ENCODE measurements around the gene SYPL2. TPM values are rescaled to one million over a fixed set of nuclear protein-coding genes. Genes with fewer than 3 reads are reported as not detected.
A peak's percentile ranks its signal among the peaks of the same experiment; 100 is the strongest.

Gene SYPL2
- total RNA-seq, 1 donor from 2014 or later = 38.6 TPM

DNA sequence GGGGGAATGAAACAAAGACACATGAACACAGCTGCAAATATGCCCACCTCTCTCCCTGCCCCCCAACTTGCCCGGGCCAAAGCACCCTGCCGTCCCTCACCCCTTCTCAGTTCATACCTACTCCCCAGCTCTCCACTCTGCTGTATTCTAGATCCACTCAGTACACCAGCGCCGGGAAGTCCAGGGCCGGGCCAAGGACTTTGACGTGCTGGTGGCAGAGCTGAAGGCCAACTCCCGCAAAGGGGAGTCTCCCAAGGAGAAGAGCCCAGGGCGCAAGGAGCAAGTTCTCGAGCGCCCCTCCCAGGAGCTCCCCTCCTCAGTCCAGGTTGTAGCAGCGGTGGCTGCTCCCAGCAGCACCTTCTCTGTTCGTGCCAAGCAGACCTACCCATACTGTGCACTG is 22.4 kb downstream of the SYPL2 start:
- Histone ChIP-seq H3K36me3 (ENCODE audit: control insufficient read depth in 3 of 3, insufficient read depth in 3 of 3, low read length in 3 of 3) (peaks cover 54 to 56% (median 55%) of the 10 kb centered on the region in 3 donors), H3K27ac (ENCODE audit: low read depth, low read length) (no peak overlapping the region), H3K9me3 (ENCODE audit: control insufficient read depth in 3 of 3, low read length in 3 of 3) (no peaks in the 10 kb centered on the region), H3K9ac (ENCODE audit: low read depth in 1 of 3, low read length in 3 of 3) (no peak overlapping the region), H3K4me3 (ENCODE audit: low read length in 3 of 3) (no peak overlapping the region), H3K4me1 (ENCODE audit: control insufficient read depth in 3 of 3, insufficient read depth in 3 of 3, low read length in 3 of 3) (peaks cover 28 to 55% (median 29%) of the 10 kb centered on the region in 3 donors), H3K27me3 (ENCODE audit: control insufficient read depth in 3 of 3, insufficient read depth in 3 of 3, low read length in 3 of 3) (no peaks in the 10 kb centered on the region)

GRCh38 chr1:109490029-109490933 is 23.9 kb downstream of the SYPL2 start:
- Histone ChIP-seq H3K36me3 (ENCODE audit: control insufficient read depth in 3 of 3, insufficient read depth in 3 of 3, low read length in 3 of 3) (peaks cover 54 to 59% (median 55%) of the 10 kb centered on the region in 3 donors), H3K27ac (ENCODE audit: low read depth, low read length) (no peak overlapping the region), H3K9ac (ENCODE audit: low read depth in 1 of 3, low read length in 3 of 3) (peak overlapping the region in 2 of 3 donors; percentile 2 to 33)

GRCh38 chr1:109490934-109491302 is 24.6 kb downstream of the SYPL2 start:
- H3K9ac ChIP-seq (ENCODE audit: low read depth in 1 of 3, low read length in 3 of 3) = peak overlapping the region in 2 of 3 donors; percentile 2 to 33
- H3K9me3 ChIP-seq (ENCODE audit: control insufficient read depth in 3 of 3, low read length in 3 of 3) = no peaks in the 10 kb centered on the region
- H3K4me3 ChIP-seq (ENCODE audit: low read length in 3 of 3) = no peak overlapping the region
- no peak overlapping the region for H3K27ac ChIP-seq (ENCODE audit: low read depth, low read length)
- H3K4me1 ChIP-seq (ENCODE audit: control insufficient read depth in 3 of 3, insufficient read depth in 3 of 3, low read length in 3 of 3) = peaks cover 28 to 53% (median 32%) of the 10 kb centered on the region in 3 donors
- H3K36me3 ChIP-seq (ENCODE audit: control insufficient read depth in 3 of 3, insufficient read depth in 3 of 3, low read length in 3 of 3) = peaks cover 57 to 64% (median 60%) of the 10 kb centered on the region in 3 donors
- H3K27me3 ChIP-seq (ENCODE audit: control insufficient read depth in 3 of 3, insufficient read depth in 3 of 3, low read length in 3 of 3) = no peaks in the 10 kb centered on the region

More at GRCh38 chr1:109490029-109490933, 23.9 kb downstream of the SYPL2 start:
- no peak overlapping the region for H3K4me3 ChIP-seq (ENCODE audit: low read length in 3 of 3)
- H3K27me3 ChIP-seq (ENCODE audit: control insufficient read depth in 3 of 3, insufficient read depth in 3 of 3, low read length in 3 of 3) = no peaks in the 10 kb centered on the region
- H3K4me1 ChIP-seq (ENCODE audit: control insufficient read depth in 3 of 3, insufficient read depth in 3 of 3, low read length in 3 of 3) = peaks cover 28 to 57% (median 32%) of the 10 kb centered on the region in 3 donors
- H3K9me3 ChIP-seq (ENCODE audit: control insufficient read depth in 3 of 3, low read length in 3 of 3) = no peaks in the 10 kb centered on the region

DNA sequence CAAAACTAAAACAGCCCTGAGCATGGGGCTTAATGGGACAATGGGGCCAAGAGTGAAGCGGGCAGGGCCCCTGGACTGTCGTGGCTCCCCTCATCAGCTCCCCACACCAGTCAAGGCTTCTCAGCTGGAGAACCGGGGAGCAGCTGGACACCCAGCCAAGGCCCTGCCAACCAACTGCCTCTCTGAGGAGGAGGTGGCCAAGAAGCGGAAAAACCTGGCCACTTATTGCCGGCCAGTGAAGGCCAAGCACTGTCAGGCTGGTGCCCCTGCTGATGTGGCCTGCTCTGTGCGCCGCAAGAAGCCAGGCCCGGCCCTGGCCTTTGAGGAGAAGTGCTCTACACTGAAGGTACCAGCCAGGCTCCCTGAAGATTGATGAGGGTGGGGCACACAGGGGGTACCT is 25.0 kb downstream of the SYPL2 start:
- H3K9me3 ChIP-seq (ENCODE audit: control insufficient read depth in 3 of 3, low read length in 3 of 3) = no peaks in the 10 kb centered on the region
- peaks cover 28 to 49% (median 32%) of the 10 kb centered on the region in 3 donors for H3K4me1 ChIP-seq (ENCODE audit: control insufficient read depth in 3 of 3, insufficient read depth in 3 of 3, low read length in 3 of 3)
- H3K36me3 ChIP-seq (ENCODE audit: control insufficient read depth in 3 of 3, insufficient read depth in 3 of 3, low read length in 3 of 3) = peaks cover 58 to 66% (median 59%) of the 10 kb centered on the region in 3 donors
- H3K9ac ChIP-seq (ENCODE audit: low read depth in 1 of 3, low read length in 3 of 3) = no peak overlapping the region
- no peaks in the 10 kb centered on the region for H3K27me3 ChIP-seq (ENCODE audit: control insufficient read depth in 3 of 3, insufficient read depth in 3 of 3, low read length in 3 of 3)
- no peak overlapping the region for H3K27ac ChIP-seq (ENCODE audit: low read depth, low read length)
- no peak overlapping the region for H3K4me3 ChIP-seq (ENCODE audit: low read length in 3 of 3)

- H3K27ac ChIP-seq (ENCODE audit: low read depth, low read length) = no peak overlapping the region
- H3K4me1 ChIP-seq (ENCODE audit: control insufficient read depth in 3 of 3, insufficient read depth in 3 of 3, low read length in 3 of 3) = peaks cover 28 to 48% (median 32%) of the 10 kb centered on the region in 3 donors
- H3K36me3 ChIP-seq (ENCODE audit: control insufficient read depth in 3 of 3, insufficient read depth in 3 of 3, low read length in 3 of 3) = peaks cover 59 to 69% (median 61%) of the 10 kb centered on the region in 3 donors
Measured at GRCh38 chr1:109492779-109493178, 26.4 kb downstream of the SYPL2 start.

GRCh38 chr1:109493227-109493626 is 26.9 kb downstream of the SYPL2 start:
- H3K36me3 ChIP-seq (ENCODE audit: control insufficient read depth in 3 of 3, insufficient read depth in 3 of 3, low read length in 3 of 3) = peaks cover 54 to 68% (median 58%) of the 10 kb centered on the region in 3 donors
- H3K4me3 ChIP-seq (ENCODE audit: low read length in 3 of 3) = peak overlapping the region in 2 of 3 donors; percentile 44 to 99
- no peaks in the 10 kb centered on the region for H3K9me3 ChIP-seq (ENCODE audit: control insufficient read depth in 3 of 3, low read length in 3 of 3)
- H3K27me3 ChIP-seq (ENCODE audit: control insufficient read depth in 3 of 3, insufficient read depth in 3 of 3, low read length in 3 of 3) = no peaks in the 10 kb centered on the region
- peak overlapping the region in 2 of 3 donors; percentile 59 to 85 for H3K9ac ChIP-seq (ENCODE audit: low read depth in 1 of 3, low read length in 3 of 3)
- peaks cover 31 to 51% (median 32%) of the 10 kb centered on the region in 3 donors for H3K4me1 ChIP-seq (ENCODE audit: control insufficient read depth in 3 of 3, insufficient read depth in 3 of 3, low read length in 3 of 3)
- peak overlapping the region; percentile 64 for H3K27ac ChIP-seq (ENCODE audit: low read depth, low read length)

More at GRCh38 chr1:109492779-109493178, 26.4 kb downstream of the SYPL2 start:
- no peak overlapping the region for H3K4me3 ChIP-seq (ENCODE audit: low read length in 3 of 3)
- peak overlapping the region in 1 of 3 donors; percentile 85 for H3K9ac ChIP-seq (ENCODE audit: low read depth in 1 of 3, low read length in 3 of 3)
- no peaks in the 10 kb centered on the region for H3K27me3 ChIP-seq (ENCODE audit: control insufficient read depth in 3 of 3, insufficient read depth in 3 of 3, low read length in 3 of 3)
- no peaks in the 10 kb centered on the region for H3K9me3 ChIP-seq (ENCODE audit: control insufficient read depth in 3 of 3, low read length in 3 of 3)

DNA sequence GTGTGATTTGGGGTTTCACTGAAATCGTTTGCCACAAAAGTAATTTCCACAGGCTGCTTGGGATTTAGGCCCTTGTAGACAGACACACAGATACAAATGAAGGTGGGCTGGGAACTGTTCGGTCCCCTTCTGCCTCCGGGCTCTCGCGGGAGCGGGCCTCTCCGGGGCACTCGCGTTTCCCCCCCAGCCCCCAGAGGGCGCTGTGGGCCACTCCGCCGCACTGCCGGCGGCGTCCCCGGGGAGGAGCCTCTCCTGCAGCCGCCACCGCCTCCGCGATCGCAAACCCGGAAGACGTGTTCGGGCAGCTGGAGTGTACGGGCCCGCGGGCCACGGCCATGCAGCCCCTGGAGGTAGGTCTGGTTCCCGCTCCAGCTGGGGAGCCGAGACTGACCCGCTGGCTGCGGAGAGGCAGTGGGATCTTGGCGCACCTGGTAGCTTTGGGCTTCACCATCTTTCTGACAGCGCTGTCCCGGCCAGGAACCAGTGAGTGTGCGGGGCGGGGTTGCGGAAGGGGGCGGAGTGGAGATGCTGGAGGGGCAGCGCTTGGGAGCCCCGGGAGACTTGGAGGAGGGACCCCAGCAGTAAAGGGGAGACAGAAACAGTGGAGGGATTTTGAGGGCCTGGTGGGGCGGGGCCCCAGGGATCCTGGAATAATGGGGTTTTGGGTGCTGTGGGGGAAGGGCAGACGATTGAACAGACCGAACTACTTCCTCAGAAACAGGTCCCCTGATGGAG is 27.6 kb downstream of the SYPL2 start, which contains the start of gene CYB561D1:
Gene CYB561D1, plus strand, starts transcription at position 290 of the 735 bp plus-strand sequence. Its CDS starts 46 bp downstream, at position 336.
- H3K27me3 ChIP-seq (ENCODE audit: control insufficient read depth in 3 of 3, insufficient read depth in 3 of 3, low read length in 3 of 3) = no peaks in the 10 kb centered on the region
- peaks cover 47 to 60% (median 51%) of the 10 kb centered on the region in 3 donors for H3K36me3 ChIP-seq (ENCODE audit: control insufficient read depth in 3 of 3, insufficient read depth in 3 of 3, low read length in 3 of 3)
- H3K4me3 ChIP-seq (ENCODE audit: low read length in 3 of 3) = peak within 1 kb of the TSS; percentile 95 to 99 (median 99)
- H3K9ac ChIP-seq (ENCODE audit: low read depth in 1 of 3, low read length in 3 of 3) = peak within 1 kb of the TSS; percentile 66 to 85 (median 70)
- H3K4me1 ChIP-seq (ENCODE audit: control insufficient read depth in 3 of 3, insufficient read depth in 3 of 3, low read length in 3 of 3) = peaks cover 36 to 54% (median 36%) of the 10 kb centered on the region in 3 donors
- H3K9me3 ChIP-seq (ENCODE audit: control insufficient read depth in 3 of 3, low read length in 3 of 3) = no peaks in the 10 kb centered on the region
- H3K27ac ChIP-seq (ENCODE audit: low read depth, low read length) = peak within 1 kb of the TSS; percentile 64

- Histone ChIP-seq H3K27ac (ENCODE audit: low read depth, low read length) (no peak overlapping the region), H3K36me3 (ENCODE audit: control insufficient read depth in 3 of 3, insufficient read depth in 3 of 3, low read length in 3 of 3) (peaks cover 40 to 52% (median 48%) of the 10 kb centered on the region in 3 donors), H3K4me3 (ENCODE audit: low read length in 3 of 3) (no peak overlapping the region), H3K9ac (ENCODE audit: low read depth in 1 of 3, low read length in 3 of 3) (no peak overlapping the region), H3K9me3 (ENCODE audit: control insufficient read depth in 3 of 3, low read length in 3 of 3) (no peaks in the 10 kb centered on the region), H3K27me3 (ENCODE audit: control insufficient read depth in 3 of 3, insufficient read depth in 3 of 3, low read length in 3 of 3) (no peaks in the 10 kb centered on the region), H3K4me1 (ENCODE audit: control insufficient read depth in 3 of 3, insufficient read depth in 3 of 3, low read length in 3 of 3) (peaks cover 35 to 61% (median 35%) of the 10 kb centered on the region in 3 donors)
Measured at GRCh38 chr1:109495738-109496137, 29.4 kb downstream of the SYPL2 start.

- Histone ChIP-seq H3K4me1 (ENCODE audit: control insufficient read depth in 3 of 3, insufficient read depth in 3 of 3, low read length in 3 of 3) (peaks cover 30 to 62% (median 31%) of the 10 kb centered on the region in 3 donors), H3K27ac (ENCODE audit: low read depth, low read length) (no peak overlapping the region), H3K36me3 (ENCODE audit: control insufficient read depth in 3 of 3, insufficient read depth in 3 of 3, low read length in 3 of 3) (peaks cover 31 to 49% (median 49%) of the 10 kb centered on the region in 3 donors)
Measured at GRCh38 chr1:109497449-109498160, 31.3 kb downstream of the SYPL2 start.

More at GRCh38 chr1:109497449-109498160, 31.3 kb downstream of the SYPL2 start:
- H3K9ac ChIP-seq (ENCODE audit: low read depth in 1 of 3, low read length in 3 of 3) = peak overlapping the region in 1 of 3 donors; percentile 16
- H3K4me3 ChIP-seq (ENCODE audit: low read length in 3 of 3) = no peak overlapping the region
- no peaks in the 10 kb centered on the region for H3K9me3 ChIP-seq (ENCODE audit: control insufficient read depth in 3 of 3, low read length in 3 of 3)
- no peaks in the 10 kb centered on the region for H3K27me3 ChIP-seq (ENCODE audit: control insufficient read depth in 3 of 3, insufficient read depth in 3 of 3, low read length in 3 of 3)

Measured in skeletal muscle tissue (tissue), 4 donors.